HG03439 (cell line): ENCODE measurements around the gene GPR15.
"Not testable (repeated sequence)": the region's sequence is repeated elsewhere in the genome, so short reads cannot be mapped to it uniquely, and the experiment has no call there.

Experiments
- ATAC-seq: cut with Tn5 transposase; IDR thresholded peaks from one replicate; pipeline ENCODE4 v1.9.1; 2021; ENCODE audit warnings: mild to moderate bottlenecking, moderate library complexity; ENCODE audit not compliant: unreplicated experiment

Gene GPR15

GRCh38 chr3:98556164-98557130, 24.7 kb downstream of the GPR15 start:
- ATAC-seq, result peak; percentile 75

- no peak for ATAC-seq
Measured at GRCh38 chr3:98557324-98558010, 25.7 kb downstream of the GPR15 start.

- no peak for ATAC-seq
Measured at GRCh38 chr3:98558100-98558827, 26.5 kb downstream of the GPR15 start.

DNA sequence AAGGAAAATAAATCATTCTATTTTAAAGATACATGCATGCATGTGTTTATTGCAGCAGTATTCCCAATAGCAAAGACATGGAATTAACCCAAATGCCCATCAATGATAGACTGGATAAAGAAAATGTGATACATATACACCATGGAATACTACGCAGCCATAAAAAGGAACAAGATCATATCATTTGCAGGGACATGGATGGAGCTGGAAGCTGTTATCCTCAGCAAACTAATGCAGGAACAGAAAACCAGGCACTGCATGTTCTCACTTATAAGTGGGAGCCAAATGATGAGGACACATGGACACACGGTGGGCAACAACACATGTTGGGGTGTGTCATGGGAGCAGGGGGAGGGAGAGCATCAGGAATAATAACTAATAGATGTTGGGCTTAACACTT, 28.0 kb downstream of the GPR15 start:
- ATAC-seq, result not testable (repeated sequence)

DNA sequence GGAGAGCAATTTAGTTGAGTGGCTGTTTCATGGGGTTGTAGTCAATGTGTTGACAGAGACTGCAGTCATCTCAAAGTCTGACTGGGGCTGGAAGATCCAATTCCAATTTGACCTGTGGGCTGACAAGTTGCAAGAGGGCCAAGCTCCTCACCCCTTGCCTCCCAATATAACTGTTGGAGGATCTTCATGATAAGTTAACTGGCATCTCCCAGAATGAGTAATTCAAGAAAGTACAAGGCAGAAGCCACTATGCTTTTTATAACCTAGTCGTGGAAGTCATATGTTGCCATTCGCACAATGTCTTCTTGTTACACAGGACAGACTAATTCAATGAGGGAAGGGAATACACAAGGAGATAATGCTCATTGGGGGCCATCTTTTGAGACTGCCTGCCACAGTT, 29.1 kb downstream of the GPR15 start:
- ATAC-seq, result no peak

GRCh38 chr3:98561727-98562521, 30.1 kb downstream of the GPR15 start:
- ATAC-seq, result no peak

DNA sequence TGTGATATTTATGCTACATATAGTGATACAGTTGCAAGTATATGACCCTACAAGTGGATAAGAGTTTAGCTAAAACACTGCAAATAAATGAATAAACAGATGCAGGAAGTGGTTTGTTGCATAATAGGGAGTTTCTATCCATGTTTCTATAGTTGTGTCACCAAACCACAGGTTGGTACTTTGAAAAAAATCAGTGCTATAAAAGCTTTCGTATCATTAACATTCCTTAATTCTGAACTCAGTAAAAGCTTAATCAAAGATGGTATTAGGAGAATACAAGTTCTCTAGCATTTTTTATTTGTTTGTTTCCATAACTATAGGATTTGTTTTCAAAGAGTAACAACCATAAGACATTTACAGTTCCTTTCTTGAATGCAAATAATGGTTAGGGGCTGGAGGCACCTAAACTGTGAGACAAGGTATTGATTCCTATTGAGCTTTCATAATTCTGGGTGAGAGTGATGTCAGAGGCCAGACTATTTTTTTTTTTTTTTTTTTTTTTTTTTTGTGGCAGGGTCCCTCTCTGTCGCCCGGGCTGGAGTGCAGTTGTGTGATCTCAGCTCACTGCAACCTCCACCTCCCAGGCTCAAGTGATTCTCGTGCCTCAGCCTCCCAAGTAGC, 32.0 kb downstream of the GPR15 start:
- peak; percentile 54 for ATAC-seq

GRCh38 chr3:98564282-98565005, 32.7 kb downstream of the GPR15 start:
- peak; percentile 17 for ATAC-seq

DNA sequence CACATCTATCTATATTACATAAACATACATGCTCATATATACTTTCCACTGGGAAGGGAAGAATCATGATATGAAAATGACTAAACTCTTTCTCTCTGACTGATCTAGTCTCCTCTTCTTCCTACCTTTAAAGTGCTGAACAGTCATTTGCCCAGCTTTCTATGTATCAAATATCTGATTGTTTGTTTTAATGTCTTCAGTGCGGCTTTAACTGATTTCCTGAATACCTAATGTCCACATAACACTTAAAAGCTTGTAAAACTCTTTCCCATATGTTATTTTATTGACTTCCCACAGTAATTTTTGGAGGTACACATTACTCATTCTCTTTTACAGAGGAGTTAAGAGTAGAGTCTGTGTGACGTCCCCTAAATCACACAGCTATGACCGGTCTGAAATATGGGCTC, 33.5 kb downstream of the GPR15 start:
- ATAC-seq, result no peak

DNA sequence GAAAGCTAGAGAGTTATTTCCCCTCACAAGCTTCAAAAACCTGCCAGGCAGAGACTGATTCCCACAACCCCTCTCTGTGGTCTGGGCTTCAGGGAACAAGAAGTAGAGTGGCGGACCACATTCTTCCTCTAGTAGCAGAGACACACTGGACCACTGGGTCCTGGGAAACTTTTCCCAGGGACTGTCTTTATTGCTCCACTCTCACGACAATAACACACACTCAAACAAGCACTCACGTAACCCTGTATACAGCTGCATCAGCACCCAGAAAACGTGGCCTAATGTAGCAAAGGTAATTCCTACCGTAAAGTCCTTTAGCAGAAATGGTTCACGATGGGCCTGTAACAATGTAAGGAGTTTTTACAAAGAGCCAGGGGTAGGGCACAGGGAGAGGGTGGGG, 34.1 kb downstream of the GPR15 start:
- no peak for ATAC-seq

GRCh38 chr3:98567666-98568270, 36.0 kb downstream of the GPR15 start:
- ATAC-seq, result no peak

GRCh38 chr3:98568402-98568801, 36.6 kb downstream of the GPR15 start:
- no peak for ATAC-seq

DNA sequence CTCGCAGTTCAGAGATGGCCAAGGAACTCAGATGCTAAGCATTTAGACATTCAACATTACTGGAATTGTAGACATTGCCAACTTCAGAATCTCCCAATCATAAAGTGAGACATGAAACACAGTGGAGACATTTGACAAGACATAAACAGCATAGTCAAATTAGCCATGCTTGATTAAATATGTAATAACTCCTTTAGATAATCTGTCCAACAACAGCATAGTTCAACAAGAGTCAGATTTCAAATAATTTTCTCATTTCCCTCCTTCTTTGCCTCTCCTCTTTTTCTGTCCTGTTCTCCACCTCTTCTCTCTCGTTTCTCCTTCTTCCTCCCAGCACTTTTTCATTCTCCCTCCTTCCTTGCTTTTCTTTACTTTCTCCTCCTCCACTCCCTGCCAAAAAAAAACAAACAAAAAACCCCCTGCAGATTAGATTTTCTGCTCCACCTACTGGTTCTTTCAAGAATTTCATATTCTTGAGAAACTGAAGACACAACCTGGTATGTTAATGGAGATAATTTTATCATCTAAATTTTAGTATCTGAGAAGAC, 41.5 kb downstream of the GPR15 start:
- ATAC-seq, result peak; percentile 70

- ATAC-seq, result no peak
Measured at GRCh38 chr3:98574132-98574531, 42.4 kb downstream of the GPR15 start.

DNA sequence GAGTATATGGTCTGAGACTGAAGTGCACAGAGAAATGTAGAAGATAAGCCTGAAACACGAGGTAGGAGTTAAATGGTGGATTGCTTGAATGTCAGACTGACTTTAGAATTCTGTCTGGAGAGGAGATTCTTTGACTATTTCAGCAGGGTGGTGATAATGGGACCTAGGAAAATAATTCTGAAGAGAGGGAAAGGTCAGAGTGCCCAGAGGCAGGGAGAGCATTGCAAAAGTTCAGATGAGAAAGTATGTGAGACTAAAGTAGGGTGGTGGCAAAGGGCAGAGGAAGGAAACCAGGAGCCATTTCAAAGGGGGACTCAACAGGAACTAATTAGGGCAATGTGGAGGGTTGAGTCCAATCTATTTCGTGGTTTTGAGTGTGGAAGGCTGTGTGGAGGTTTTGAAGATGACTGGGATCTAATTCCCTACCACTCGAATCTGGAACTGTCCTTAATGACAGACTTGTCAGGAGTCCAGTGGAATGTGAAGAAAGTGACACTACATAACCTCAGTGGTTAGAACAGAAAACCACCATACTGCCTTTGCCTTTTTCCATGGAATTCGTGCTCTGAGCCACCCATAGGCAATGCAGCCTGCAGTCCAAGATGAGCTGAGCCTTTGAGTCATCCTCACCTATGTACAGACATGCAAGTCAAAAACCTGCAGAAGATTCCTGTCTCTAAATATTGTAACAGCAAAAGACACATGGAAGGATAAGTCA, 45.6 kb downstream of the GPR15 start:
- no peak for ATAC-seq

GRCh38 chr3:98580401-98581386, 48.9 kb downstream of the GPR15 start:
- ATAC-seq, result no peak

DNA sequence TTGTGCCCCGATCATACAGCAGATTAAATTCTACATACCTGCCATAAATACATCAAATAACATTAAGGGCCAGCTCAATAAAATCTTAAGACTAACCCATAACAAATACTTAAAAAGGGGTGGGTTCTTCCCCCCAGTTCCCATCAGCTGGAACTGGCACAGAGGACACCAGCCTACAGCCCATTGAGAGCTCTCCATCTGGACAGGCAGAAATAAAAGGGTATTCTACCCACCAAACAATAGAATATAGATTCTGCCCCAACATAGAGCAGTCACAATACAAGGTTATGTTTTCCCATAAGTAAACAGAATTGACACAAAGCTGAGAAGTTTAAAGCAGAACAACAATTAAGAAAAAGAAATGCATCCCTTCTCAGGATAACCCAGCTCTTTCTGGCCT, 49.7 kb downstream of the GPR15 start:
- no peak for ATAC-seq
